Skeletal muscle satellite cell (primary cell): Measurements from ENCODE around the gene TEX22. TPM values are rescaled to one million over a fixed set of nuclear protein-coding genes. Genes with fewer than 3 reads are reported as not detected.

ENCODE experiments used
- H3K27me3 ChIP-seq: 2 replicates; pipeline ENCODE4 v1.7.0; 2013; ENCODE audit warnings: low read length; ENCODE audit not compliant: control insufficient read depth, insufficient read depth
- H3K36me3 ChIP-seq: 2 replicates; pipeline ENCODE4 v1.7.0; 2013; ENCODE audit warnings: mild to moderate bottlenecking, control low read depth, low read length; ENCODE audit not compliant: insufficient read depth
- H3K4me1 ChIP-seq: 2 replicates; pipeline ENCODE4 v1.7.0; 2013; ENCODE audit warnings: low read length; ENCODE audit not compliant: control insufficient read depth, insufficient read depth
- H3K4me2 ChIP-seq: 2 replicates; pipeline ENCODE4 v1.7.0; 2013; ENCODE audit warnings: mild to moderate bottlenecking, low read length
- H3K4me3 ChIP-seq: 2 replicates; pipeline ENCODE4 v1.7.0; 2013; ENCODE audit warnings: low read length
- H3K9ac ChIP-seq: 2 replicates; pipeline ENCODE4 v1.7.0; 2013; ENCODE audit warnings: mild to moderate bottlenecking, low read depth, low read length, moderate library complexity
- H3K9me3 ChIP-seq: replicated peaks from 2 replicates; pipeline ENCODE4 v1.7.0; 2013; ENCODE audit warnings: mild to moderate bottlenecking, control low read depth, low read length
- total RNA-seq: library from RNA; depleted of rRNA; stranded (reverse); fragments of >200 nt; gene quantifications from 2 replicates; pipeline ENCODE4 v1.2.3, GENCODE V29; 2012; rRNA removed

TEX22 gene
- total RNA-seq: 0.22 and 0.25 TPM in 2 replicates

GRCh38 chr14:105398044-105398725 is at the start of gene TEX22:
TEX22 (plus strand) TSS chr14:105398538; CDS start chr14:105399341, 803 bp downstream.
- Histone ChIP-seq H3K9ac (peak within 1 kb of the TSS; percentile 90), H3K9me3 (no peaks in the 10 kb centered on the region), H3K4me2 (peak within 1 kb of the TSS; percentile 99), H3K4me3 (peak within 1 kb of the TSS; percentile 94), H3K36me3 (peaks cover 17% of the 10 kb centered on the region), H3K27me3 (no peaks in the 10 kb centered on the region), H3K4me1 (peaks cover 20% of the 10 kb centered on the region)

- Histone ChIP-seq H3K4me1 (peaks cover 4% of the 10 kb centered on the region), H3K9ac (no peak overlapping the region), H3K27me3 (no peaks in the 10 kb centered on the region)
These were observed 49.2 kb upstream of the TEX22 start for GRCh38 chr14:105348945-105349699.

GRCh38 chr14:105349992-105350391 is 48.3 kb upstream of the TEX22 start:
- no peak overlapping the region for H3K4me2 ChIP-seq
- H3K4me3 ChIP-seq: no peak overlapping the region
- H3K27me3 ChIP-seq: no peaks in the 10 kb centered on the region
- H3K9ac ChIP-seq: no peak overlapping the region
- peaks cover 2% of the 10 kb centered on the region for H3K36me3 ChIP-seq
- H3K9me3 ChIP-seq: no peaks in the 10 kb centered on the region
- H3K4me1 ChIP-seq: peaks cover 4% of the 10 kb centered on the region

More at GRCh38 chr14:105348945-105349699, 49.2 kb upstream of the TEX22 start:
- Histone ChIP-seq H3K4me3 (no peak overlapping the region), H3K4me2 (no peak overlapping the region), H3K36me3 (no peaks in the 10 kb centered on the region), H3K9me3 (no peaks in the 10 kb centered on the region)

GRCh38 chr14:105350450-105351244 is 47.7 kb upstream of the TEX22 start:
- no peaks in the 10 kb centered on the region for H3K9me3 ChIP-seq
- no peak overlapping the region for H3K9ac ChIP-seq
- peaks cover 6% of the 10 kb centered on the region for H3K36me3 ChIP-seq
- H3K4me1 ChIP-seq: peaks cover 4% of the 10 kb centered on the region
- no peak overlapping the region for H3K4me3 ChIP-seq
- H3K27me3 ChIP-seq: no peaks in the 10 kb centered on the region
- no peak overlapping the region for H3K4me2 ChIP-seq

- H3K4me2 ChIP-seq: no peak overlapping the region
- H3K9me3 ChIP-seq: no peaks in the 10 kb centered on the region
- no peak overlapping the region for H3K9ac ChIP-seq
- no peak overlapping the region for H3K4me3 ChIP-seq
- H3K36me3 ChIP-seq: peaks cover 6% of the 10 kb centered on the region
- H3K4me1 ChIP-seq: peaks cover 4% of the 10 kb centered on the region
- no peaks in the 10 kb centered on the region for H3K27me3 ChIP-seq
These were observed 46.9 kb upstream of the TEX22 start for GRCh38 chr14:105351410-105351809.

- Histone ChIP-seq H3K4me3 (no peak overlapping the region), H3K9ac (no peak overlapping the region), H3K27me3 (no peaks in the 10 kb centered on the region), H3K4me1 (peaks cover 4% of the 10 kb centered on the region), H3K9me3 (no peaks in the 10 kb centered on the region), H3K4me2 (no peak overlapping the region), H3K36me3 (peaks cover 6% of the 10 kb centered on the region)
These were observed 46.2 kb upstream of the TEX22 start for GRCh38 chr14:105351920-105352851.

GRCh38 chr14:105353136-105353535 is 45.2 kb upstream of the TEX22 start:
- Histone ChIP-seq H3K4me1 (peaks cover 4% of the 10 kb centered on the region), H3K4me2 (no peak overlapping the region), H3K27me3 (no peaks in the 10 kb centered on the region), H3K36me3 (peaks cover 6% of the 10 kb centered on the region), H3K4me3 (no peak overlapping the region), H3K9me3 (no peaks in the 10 kb centered on the region), H3K9ac (no peak overlapping the region)

- Histone ChIP-seq H3K27me3 (no peaks in the 10 kb centered on the region), H3K4me3 (no peak overlapping the region), H3K36me3 (peaks cover 11% of the 10 kb centered on the region), H3K4me1 (peaks cover 4% of the 10 kb centered on the region), H3K9me3 (no peaks in the 10 kb centered on the region), H3K9ac (no peak overlapping the region), H3K4me2 (no peak overlapping the region)
These were observed 43.8 kb upstream of the TEX22 start for GRCh38 chr14:105354541-105354940.

GRCh38 chr14:105355049-105355575 is 43.2 kb upstream of the TEX22 start:
- H3K4me2 ChIP-seq: no peak overlapping the region
- no peak overlapping the region for H3K4me3 ChIP-seq
- no peaks in the 10 kb centered on the region for H3K27me3 ChIP-seq
- H3K9me3 ChIP-seq: no peaks in the 10 kb centered on the region
- peaks cover 11% of the 10 kb centered on the region for H3K36me3 ChIP-seq
- no peak overlapping the region for H3K9ac ChIP-seq
- H3K4me1 ChIP-seq: peaks cover 4% of the 10 kb centered on the region

- Histone ChIP-seq H3K4me3 (no peak overlapping the region), H3K9me3 (no peaks in the 10 kb centered on the region), H3K36me3 (peaks cover 11% of the 10 kb centered on the region), H3K9ac (no peak overlapping the region), H3K4me2 (no peak overlapping the region), H3K27me3 (no peaks in the 10 kb centered on the region), H3K4me1 (peaks cover 4% of the 10 kb centered on the region)
These were observed 42.3 kb upstream of the TEX22 start for GRCh38 chr14:105355850-105356604.
